SKM-1 treated with dmso at 0.1 percent for 144 hours (cell line): ENCODE results near the gene RANBP3.

ENCODE experiments used
- DNase-seq: peaks from one replicate; lab custom pipeline; 2025; ENCODE audit not compliant: unreplicated experiment; lab: John Stamatoyannopoulos, UW

RANBP3 gene

DNA sequence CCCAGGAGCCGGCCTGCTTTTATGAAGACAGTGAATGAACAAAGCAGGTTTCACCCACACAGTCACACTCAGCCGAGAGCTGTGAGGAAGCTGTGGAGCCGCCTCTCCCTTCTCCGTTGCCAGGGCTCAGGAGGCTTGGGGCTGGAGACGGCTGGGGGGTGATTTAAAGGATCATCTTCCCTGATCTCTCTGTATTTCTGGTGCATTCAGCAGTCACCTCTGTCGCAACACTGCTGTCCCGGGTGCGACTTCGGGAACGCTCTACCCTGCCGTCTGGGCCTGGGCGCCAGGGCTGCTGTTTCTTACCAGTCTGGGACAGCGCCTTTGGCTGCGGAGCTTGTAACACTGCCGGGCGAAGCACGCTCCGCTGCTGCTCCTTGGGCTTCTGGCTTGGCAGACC, 45.8 kb downstream of the RANBP3 start:
- no peak for DNase-seq

DNA sequence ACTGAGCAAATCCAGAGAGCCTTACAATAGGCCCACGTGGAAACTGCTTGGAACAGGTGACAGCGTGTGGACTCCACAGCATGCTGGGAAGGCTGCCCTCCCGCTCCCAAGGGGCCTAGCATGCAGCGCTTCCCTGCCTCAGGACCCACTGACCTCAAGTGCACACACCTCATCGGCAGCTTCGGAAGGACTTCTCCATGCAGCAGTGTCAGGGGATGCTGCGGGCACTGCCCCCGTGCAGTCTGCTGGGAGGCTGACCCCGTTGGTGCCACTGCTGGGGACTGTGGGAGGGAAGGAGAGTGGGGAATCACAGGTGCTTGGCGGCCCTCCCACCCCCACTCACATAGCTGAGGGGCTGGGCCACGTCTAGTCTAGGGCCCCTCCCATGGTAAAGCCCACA, 46.7 kb downstream of the RANBP3 start:
- DNase-seq: no peak

DNA sequence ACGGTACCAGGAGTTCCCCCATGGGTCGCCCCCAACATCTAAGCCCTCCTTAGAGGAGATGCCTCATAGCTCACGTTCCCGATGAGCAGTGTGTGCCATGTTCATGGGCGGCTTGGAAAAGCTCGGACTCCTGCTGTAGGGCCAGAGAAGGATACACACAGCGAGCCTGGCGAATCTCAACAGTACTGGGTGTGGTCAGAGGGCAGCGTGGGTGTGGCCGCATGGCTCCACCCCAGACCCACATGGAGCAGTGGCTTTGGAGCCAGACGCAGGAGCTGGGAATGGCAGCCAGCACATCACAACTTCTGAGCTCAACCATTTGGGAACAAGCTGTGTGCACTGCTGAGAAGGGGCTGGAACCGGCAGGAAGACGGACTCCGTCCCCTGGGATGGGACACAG, 48.3 kb downstream of the RANBP3 start:
- no peak for DNase-seq

DNA sequence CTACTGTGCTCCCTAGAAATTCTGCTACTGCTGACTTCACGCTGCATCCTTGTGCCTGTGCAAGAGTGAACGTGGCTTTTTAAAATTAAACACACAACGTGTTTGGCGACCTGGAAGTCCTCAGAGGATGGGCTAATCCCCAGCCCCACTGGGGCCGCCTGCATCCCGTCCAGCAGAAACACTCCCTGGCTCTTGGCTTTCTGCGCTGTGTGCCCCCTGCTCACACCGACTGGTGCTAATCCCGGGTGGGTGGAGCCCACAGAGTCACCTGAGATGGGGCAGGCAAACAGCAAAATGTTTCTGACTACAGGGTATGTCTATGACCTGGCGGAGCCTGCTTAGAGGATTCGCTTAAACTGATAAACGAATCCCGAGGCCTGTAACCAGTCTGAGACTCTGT, 48.8 kb downstream of the RANBP3 start:
- DNase-seq: no peak

DNA sequence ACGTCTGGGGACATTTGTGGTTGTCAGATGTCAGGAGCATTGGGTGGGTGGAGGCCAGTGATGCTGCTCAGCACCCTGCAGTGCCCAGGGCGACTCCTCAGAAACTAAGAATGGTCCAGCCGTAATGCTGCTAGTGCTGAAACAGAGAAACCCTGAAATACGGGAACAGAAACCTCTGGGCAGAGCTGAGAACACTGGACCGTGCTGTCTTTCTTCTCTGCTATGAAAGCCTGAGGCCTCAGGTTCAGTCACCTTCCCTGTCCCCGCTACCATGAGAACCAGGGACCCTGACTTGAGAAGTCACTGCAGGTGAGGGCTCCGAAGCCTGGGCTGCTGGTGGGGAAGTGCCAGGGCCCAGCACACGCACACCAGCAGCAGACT, 50.5 kb downstream of the RANBP3 start:
- DNase-seq: no peak

DNA sequence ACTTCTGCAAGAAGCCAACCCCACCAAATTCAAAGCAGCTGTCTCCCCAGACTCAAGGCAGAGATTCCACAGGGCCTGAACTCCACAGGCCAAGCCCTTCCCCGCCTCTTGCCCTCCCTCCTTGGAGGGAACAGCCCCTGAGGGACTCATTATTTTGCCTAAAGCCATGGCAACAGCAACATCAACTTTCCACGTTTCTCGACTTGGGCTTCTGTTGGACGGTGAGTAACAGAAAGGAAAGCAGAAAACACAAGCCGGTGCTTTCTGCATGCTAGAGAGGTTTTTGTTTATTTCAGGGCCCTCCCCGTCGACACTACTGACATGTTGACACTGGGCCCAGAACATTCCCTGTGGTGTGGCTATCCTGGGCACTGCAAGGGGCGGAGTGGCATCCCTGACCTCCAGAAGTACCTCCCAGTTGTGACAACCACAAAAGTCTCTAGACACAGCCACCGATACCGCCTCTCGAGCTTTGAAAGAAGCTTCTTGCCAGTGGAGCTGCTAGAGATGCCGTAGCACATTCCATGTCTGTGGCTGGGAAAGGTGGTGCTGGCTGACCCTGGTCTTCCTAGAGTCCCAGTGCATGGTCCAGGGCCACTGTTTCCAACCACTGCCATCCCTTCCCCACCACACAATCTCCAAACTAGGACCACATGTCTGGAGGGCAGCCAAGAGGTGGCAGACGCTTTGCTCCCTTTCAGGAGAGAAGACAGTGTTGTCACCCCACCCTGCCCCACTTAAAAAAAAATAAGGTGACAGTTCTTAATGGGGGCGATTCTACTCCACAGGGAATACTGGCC, 51.1 kb downstream of the RANBP3 start:
- no peak for DNase-seq

DNA sequence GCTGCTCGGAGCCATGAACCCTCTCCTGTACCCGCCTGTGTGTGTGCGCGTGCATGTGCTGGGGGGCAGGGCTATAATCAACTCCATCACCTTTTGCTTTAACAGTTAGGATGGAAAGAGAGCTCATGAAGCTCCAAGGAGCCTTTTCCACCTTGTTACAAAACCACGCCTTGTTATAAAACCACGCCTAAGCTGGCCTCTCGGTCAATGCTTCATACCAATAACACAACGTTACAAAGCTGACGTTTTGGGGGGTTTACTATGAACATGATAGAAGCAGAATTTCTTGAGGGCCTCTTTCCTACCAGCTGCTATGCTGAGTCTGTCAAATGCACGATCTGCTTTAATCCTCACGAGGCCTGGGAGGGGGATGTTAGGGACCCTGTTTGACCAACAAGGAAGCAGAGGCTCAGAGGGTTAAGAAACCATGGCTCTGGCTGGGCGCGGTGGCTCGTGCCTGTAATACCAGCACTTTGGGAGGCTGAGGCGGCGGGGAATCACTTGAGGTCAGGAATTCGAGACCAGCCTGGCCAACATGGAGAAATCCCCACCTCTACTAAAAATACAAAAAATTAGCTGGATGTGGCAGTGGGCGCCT, 52.0 kb downstream of the RANBP3 start:
- DNase-seq: no peak

DNA sequence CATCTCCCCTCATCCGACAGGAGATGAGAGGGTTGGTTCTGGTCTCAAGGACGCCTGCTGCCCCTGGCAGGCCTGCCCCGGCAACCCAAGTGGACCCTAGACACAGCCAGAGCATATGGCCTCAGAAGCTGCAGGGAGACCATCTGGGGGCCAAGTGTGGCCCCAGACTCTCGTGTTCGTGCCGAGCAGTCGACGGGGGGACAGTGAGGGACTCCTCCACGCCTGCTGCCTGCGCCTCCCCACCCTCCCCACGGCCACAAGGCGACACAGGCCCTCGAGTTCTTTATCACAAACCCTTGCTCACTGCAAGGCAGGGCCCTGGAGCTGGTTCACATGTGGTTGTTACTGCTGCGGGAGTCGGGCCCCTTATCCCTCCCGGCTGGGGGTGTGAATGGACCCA, 54.6 kb downstream of the RANBP3 start:
- DNase-seq: no peak

DNA sequence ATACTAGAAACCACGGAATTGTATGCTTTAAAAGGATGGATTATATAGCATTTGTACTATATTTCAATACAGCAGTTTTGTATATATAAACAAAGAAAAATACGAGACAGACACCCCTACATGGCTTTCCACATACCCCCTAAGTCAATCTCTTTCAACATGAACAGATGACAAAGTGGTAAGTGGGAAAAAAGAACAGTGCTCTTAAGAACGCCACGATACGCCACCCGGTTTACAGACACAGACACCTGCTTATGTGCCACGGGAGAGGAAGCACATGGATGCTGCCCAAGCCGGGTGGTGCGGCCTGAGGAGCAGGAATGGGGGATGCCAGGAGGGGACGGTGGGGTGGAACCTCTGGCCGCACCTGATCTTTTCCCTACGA, 55.8 kb downstream of the RANBP3 start:
- DNase-seq: no peak

DNA sequence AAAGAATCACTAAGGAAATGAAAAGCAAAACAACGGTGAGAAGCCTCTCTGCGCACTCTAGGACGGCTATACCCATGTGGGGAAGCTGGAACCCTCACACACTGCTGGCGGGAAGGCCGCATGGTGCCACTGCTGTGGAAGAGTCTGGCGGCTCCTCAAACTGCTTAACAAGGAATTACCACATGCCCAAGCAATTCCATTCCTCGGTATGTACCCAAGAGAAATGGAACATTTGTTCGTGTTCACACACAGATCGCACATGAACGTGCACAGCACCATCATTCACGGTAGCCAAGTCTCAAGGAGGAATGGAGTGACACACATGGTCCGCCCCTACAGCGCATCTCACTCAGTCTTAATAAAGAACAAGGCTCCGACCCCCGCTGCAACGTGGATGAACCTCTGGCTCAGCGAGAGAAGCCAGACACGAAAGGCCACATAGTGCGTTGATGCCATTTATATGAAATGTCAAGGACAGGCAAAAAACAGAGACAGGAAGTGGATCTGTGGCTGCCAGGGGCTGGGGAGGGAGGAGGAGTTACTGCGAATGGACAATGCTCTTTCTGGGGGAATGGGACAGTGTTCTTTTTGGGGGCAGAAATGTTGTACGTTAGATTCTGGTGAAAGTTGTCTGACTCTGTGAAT, 56.3 kb downstream of the RANBP3 start:
- no peak for DNase-seq

DNA sequence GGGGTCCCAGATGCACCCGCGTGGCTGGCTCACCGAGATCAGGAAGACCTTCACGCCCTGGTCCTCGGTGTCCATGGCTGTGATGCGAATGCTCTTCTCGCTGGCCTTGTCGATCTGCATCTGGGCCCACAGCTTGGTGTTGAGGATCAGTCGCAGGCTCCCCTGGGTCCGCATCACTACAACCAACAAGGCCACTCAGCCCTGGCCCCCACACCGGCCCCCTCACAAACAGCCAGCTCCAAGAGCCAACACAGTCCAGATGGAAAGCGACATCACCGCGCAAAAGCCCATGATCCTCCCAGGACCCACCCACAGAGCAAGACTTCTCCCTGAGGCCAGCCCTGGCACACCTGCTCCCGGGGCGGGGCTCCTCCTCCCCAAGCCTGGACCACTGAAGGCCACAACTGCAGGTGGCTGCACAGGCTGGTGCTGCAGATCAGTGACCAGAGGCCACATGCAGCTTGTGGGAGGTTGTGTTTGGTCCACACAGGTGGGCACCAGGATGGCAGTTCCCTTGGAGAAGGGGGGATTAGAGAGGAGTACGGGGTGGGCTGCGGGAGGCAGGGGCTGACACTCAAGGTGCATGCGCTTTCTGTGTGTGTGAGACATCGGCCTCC, 59.4 kb downstream of the RANBP3 start:
- DNase-seq: no peak

DNA sequence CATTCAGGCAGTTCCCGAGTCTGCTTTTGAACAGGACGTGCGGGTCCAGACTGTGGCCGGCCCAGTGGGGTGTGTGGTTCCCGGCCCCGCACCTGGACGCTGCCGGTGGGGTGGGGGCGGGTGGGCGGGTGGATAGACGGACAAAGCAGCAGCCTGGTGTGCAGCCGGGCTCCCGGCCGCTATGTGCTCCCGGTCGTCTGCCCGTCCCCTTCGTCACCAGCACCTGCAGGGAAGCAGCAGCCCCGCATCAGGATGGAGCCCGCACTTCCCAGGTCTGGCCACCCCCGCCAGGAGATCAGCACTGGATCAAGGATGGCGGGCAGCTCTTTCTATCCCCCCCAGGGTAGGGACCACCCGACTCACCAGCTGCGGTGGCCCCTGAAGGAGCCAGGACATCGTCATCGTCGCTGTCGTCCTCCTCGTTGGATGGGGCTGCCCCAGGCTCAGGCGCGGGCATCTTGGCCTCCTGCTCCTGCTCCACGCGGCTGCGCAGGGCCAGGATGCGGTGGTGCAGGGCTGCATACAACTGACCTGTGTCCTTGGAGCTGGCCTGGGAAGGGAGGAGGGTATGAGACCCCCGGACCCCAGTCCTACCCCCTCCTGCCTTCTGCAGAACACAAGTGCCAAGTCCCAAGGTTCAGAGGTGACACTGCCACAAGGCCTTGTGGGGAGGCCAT, 60.4 kb downstream of the RANBP3 start:
- DNase-seq: no peak

DNA sequence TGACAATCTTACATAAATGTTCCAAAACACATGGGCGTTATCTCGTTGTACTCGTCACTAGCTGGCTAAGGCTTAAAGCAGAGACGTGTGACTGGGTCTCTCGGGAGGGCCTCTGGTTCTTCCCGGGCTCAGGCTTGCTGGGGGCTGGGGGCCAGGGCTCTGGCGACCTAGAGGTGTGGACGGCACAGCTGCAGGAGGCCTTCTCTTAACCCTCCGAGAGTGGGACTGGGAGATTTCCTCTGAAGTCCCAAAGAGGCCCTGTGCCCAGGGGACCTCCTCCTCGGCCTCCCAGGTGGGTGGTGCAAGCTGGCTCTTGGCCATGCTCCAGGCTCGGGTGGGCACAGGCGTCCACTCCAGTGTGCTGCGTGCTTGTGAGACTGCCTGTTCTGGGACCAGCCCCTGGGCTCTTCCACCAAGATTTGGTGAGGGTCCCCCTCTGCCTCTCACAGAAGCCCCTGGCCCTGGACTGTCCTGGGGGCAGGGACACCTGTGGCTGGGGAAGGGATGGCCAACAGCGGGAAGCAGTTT, 61.7 kb downstream of the RANBP3 start:
- DNase-seq: no peak

DNA sequence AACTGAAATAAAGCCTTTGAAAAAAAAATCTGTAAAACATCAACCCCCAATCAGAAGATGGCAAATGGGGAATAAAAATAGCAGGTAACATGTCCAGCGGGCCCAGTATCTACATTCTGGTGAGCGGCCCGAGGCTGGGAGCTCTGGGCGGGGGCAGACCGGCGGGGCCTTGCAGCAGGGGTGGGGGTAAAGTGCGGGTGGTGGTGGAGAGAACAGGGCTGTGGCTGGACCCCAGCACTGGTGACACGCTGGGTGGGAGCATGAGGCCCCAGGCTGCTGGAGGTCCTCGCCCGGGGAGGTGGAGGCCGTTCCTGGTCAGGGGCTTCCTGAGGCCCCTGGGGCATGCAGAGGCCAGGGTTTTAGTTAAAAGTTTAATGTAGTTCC, 62.2 kb downstream of the RANBP3 start:
- DNase-seq: no peak

DNA sequence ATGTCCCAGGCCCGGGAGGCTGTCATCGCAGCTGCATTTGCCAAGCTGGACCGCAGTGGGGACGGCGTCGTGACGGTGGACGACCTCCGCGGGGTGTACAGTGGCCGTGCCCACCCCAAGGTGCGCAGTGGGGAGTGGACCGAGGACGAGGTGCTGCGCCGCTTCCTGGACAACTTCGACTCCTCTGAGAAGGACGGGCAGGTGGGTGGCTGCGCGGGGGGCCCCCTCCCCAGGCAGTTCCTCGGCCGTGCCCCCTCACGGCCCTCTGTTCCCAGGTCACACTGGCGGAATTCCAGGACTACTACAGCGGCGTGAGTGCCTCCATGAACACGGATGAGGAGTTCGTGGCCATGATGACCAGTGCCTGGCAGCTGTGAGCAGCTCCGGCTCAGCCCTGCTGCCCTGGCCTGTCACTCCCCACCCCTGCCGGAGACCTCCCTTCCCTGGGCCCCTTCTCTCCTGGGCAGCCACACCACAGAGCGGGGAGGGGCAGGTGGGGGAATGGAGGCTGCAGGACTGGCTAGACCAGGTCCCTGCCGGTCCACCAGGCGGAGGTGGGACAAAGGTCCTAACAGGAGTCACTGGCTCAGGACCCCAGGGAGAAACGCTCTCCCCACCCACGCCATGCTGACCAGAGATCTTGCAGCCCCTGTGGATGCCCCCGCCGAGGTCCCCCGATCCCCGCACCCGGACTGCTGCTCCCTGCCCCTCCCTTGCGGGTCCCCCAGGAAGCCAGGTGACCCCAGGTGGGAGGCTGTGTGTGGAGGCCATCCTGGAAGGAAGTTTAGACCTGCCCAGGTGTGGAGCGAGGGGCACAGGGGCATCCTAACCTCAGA, 62.8 kb downstream of the RANBP3 start:
- DNase-seq: no peak

DNA sequence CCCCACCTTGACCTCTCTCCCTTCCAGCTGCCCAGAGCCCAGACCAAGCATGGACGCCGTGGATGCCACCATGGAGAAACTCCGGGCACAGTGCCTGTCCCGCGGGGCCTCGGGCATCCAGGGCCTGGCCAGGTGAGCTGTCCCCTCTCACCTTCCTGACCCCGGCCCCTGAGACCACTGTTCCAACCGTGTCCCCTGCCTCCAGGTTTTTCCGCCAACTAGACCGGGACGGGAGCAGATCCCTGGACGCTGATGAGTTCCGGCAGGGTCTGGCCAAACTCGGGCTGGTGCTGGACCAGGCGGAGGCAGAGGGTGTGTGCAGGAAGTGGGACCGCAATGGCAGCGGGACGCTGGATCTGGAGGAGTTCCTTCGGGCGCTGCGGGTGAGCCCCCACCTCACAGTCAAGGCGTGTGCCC, 63.6 kb downstream of the RANBP3 start:
- no peak for DNase-seq

DNA sequence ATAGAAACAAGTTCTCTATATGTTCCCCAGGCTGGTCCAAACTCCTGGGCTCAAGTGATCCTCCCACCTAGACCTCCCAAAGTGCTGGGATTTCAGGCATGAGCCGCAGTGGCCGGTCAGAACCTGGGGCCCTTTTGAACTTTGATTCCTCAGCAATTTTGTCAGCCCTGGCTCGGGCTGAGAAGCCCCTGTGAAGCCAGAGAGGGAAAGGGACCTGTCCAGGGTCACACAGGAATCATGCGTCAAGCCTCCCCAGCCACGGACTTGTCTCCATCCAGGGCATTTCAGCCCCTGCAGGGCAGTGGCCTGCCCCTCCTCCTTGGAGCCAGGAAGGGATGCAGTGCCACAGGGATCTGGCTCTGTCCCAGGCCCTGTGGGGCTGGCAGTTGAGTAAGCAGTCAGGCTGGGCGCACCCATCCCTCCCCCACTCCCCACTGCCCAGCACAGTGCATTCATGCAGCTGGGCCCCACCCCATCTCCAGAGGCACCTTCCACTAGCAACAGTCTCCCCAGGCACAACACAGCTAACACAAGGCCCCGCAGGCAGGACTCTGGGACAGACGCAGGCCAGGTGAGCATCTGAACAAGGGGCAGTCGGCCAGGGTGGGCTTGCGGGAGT, 64.1 kb downstream of the RANBP3 start, which contains the start of gene CAPS:
TSS of gene CAPS (plus strand) at position 516 of the 619 bp plus-strand sequence. CDS start 153 bp downstream, outside the sequence.
- no peak for DNase-seq

DNA sequence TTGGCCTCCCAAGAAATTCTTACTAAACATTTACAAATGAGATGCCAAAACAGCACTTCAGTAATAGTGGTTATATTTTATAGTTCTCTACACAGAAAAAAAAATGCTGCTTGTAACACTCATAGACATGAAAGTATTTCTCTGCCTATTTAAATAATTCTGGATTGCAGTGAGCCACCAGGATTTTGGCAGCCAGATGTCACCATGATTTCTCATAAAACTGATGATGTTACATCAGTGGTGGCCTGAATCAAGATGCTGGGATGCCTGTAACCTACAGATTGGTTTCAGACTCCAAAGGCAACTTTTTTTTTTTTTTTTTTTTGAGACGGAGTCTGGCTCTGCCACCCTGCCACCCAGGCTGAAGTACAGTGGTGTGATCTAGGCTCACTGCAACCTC, 66.6 kb downstream of the RANBP3 start:
- no peak for DNase-seq

DNA sequence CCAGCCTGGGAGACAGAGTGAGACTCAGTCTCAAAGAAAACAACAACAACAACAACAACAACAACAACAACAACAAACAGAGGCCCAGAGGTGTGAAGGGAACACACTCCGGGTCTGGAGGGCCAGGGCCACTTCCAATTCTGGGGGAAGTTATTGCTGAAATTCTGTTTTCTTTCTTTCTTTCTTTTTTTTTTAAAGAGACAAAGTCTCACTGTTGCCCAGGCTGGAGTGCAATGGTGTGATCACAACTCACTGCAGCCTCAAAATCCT, 67.4 kb downstream of the RANBP3 start:
- no peak for DNase-seq
